PFSK-1 (cell line): ENCODE measurements around the gene ANKRD40CL. TPM values are rescaled to one million over a fixed set of nuclear protein-coding genes. Genes with fewer than 3 reads are reported as not detected.

ENCODE experiments used
- FOXP2 ChIP-seq: optimal IDR thresholded peaks from 2 replicates; pipeline ENCODE3; 2011; ENCODE audit warnings: borderline replicate concordance, control low read depth, inconsistent platforms; ENCODE audit not compliant: insufficient read depth; ENCODE audit errors: extremely low read length, extremely low read depth
- POLR2AphosphoS5 ChIP-seq: IDR thresholded peaks from 2 replicates; pipeline ENCODE4 v1.6.1; 2012; ENCODE audit warnings: low read depth, mild to moderate bottlenecking, control low read depth, low read length, moderate library complexity
- REST ChIP-seq, 2 experiments: IDR thresholded peaks; 2 replicates each; pipeline versions ENCODE4 v1.6.1 to v1.8.0; 2011 to 2012; ENCODE audit warnings: low read depth in 2 of 2, low read length in 2 of 2, control low read depth in 1 of 2, inconsistent platforms in 1 of 2, mild to moderate bottlenecking in 1 of 2, moderate library complexity in 1 of 2; ENCODE audit not compliant: insufficient read depth in 1 of 2
- SIN3A ChIP-seq: IDR thresholded peaks from 2 replicates; pipeline ENCODE4 v1.6.1; 2012; ENCODE audit warnings: mild to moderate bottlenecking, low read length, moderate library complexity, borderline replicate concordance; ENCODE audit not compliant: insufficient read depth
- TAF1 ChIP-seq: IDR thresholded peaks from 2 replicates; pipeline ENCODE4 v1.6.1; 2012; ENCODE audit warnings: low read length, control low read depth, borderline replicate concordance; ENCODE audit not compliant: insufficient read depth
- polyA plus RNA-seq: library from polyadenylated mRNA; unstranded; fragments of >200 nt; gene quantifications from one replicate; pipeline ENCODE4 v1.2.1, GENCODE V29; 2012; ENCODE audit warnings: low read depth, missing spikeins; ENCODE audit not compliant: insufficient read length

The ANKRD40CL gene
- polyA plus RNA-seq: not detected

- TF ChIP-seq FOXP2: no peak
Measured at GRCh38 chr17:50767446-50767845, at the start of gene ANKRD40CL. TSS of gene ANKRD40CL (minus strand) at chr17:50767518. CDS start at chr17:50766913, 605 bp downstream.

- TF ChIP-seq POLR2AphosphoS5: no peak
- TF ChIP-seq SIN3A: no peak
- TF ChIP-seq REST (IDR thresholded peaks at IDR 0.05; ENCODE audit: insufficient read depth in 1 of 2, low read depth in 2 of 2, low read length in 2 of 2): no peak
- no peak for TF ChIP-seq FOXP2
- no peak for TF ChIP-seq TAF1
Measured at GRCh38 chr17:50816271-50816670, 49.0 kb upstream of the ANKRD40CL start.

- TF ChIP-seq REST (IDR thresholded peaks at IDR 0.05; ENCODE audit: insufficient read depth in 1 of 2, low read depth in 2 of 2, low read length in 2 of 2) (no peak), FOXP2 (no peak), POLR2AphosphoS5 (no peak)
Measured at GRCh38 chr17:50815400-50815799, 48.1 kb upstream of the ANKRD40CL start.

- TF ChIP-seq POLR2AphosphoS5 (no peak), SIN3A (no peak), REST (IDR thresholded peaks at IDR 0.05; ENCODE audit: insufficient read depth in 1 of 2, low read depth in 2 of 2, low read length in 2 of 2) (no peak), FOXP2 (no peak), TAF1 (no peak)
Measured at GRCh38 chr17:50813583-50813982, 46.3 kb upstream of the ANKRD40CL start.

DNA sequence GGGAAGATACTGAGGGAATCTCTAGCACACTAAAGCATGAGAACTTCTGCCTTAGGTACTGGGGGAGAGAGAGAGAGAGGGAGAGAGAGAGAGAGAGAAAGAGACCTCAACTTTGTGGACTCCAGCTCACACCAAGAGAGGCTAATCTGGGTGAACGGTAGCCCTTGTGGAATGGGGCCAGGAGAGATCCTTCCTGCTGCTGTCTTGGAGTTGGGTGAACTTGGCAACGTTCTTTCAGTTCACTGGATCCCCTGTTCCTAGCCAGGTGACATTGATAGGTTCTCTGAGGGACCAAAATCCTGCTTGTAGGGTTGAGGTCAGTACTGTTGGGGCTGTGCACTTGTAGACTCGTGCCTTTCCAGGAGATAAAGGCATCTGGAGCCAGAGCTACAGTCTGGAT is 41.6 kb upstream of the ANKRD40CL start:
- TF ChIP-seq TAF1 (no peak), POLR2AphosphoS5 (no peak), SIN3A (no peak), REST (IDR thresholded peaks at IDR 0.05; ENCODE audit: insufficient read depth in 1 of 2, low read depth in 2 of 2, low read length in 2 of 2) (no peak), FOXP2 (no peak)
